Trophoblast cell (in vitro differentiated cells and primary cell): ENCODE data around the gene CCDC17.

Source experiments
- DNase-seq, 2 donors: peaks; one replicate each; pipeline ENCODE4 v3.0.0-alpha.2; 2016
- H2AFZ ChIP-seq: 2 replicates; pipeline ENCODE4 v1.6.1; 2013; ENCODE audit warnings: low read length, moderate library complexity, mild to moderate bottlenecking; ENCODE audit not compliant: insufficient read depth, poor library complexity
- H2AK5ac ChIP-seq: 2 replicates; pipeline ENCODE4 v1.6.1; 2013; ENCODE audit warnings: mild to moderate bottlenecking, low read length
- H2BK120ac ChIP-seq: 2 replicates; pipeline ENCODE4 v1.6.1; 2013; ENCODE audit warnings: low read length, mild to moderate bottlenecking, moderate library complexity; ENCODE audit not compliant: insufficient read depth, poor library complexity
- H2BK12ac ChIP-seq: 2 replicates; pipeline ENCODE4 v1.6.1; 2013; ENCODE audit warnings: mild to moderate bottlenecking, low read length, moderate library complexity
- H2BK5ac ChIP-seq: 2 replicates; pipeline ENCODE4 v1.6.1; 2013; ENCODE audit warnings: low read length, low read depth, moderate library complexity, mild to moderate bottlenecking; ENCODE audit not compliant: poor library complexity
- H3K14ac ChIP-seq: 2 replicates; pipeline ENCODE4 v1.6.1; 2013; ENCODE audit warnings: mild to moderate bottlenecking, low read length
- H3K18ac ChIP-seq: 2 replicates; pipeline ENCODE4 v1.6.1; 2013; ENCODE audit warnings: mild to moderate bottlenecking, low read length
- H3K23ac ChIP-seq: 2 replicates; pipeline ENCODE4 v1.6.1; 2013; ENCODE audit warnings: low read length
- H3K27ac ChIP-seq: 2 replicates; pipeline ENCODE4 v1.5.1; 2013; ENCODE audit warnings: low read depth, mild to moderate bottlenecking, inconsistent platforms, low read length, moderate library complexity
- H3K27me3 ChIP-seq: 2 replicates; pipeline ENCODE4 v1.6.1; 2013; ENCODE audit warnings: inconsistent platforms, mild to moderate bottlenecking, low read length, moderate library complexity; ENCODE audit not compliant: insufficient read depth
- H3K36me3 ChIP-seq, 2 experiments: 1 replicate in 1 of 2; 2 replicates in 1 of 2; pipeline ENCODE4 v1.6.1; 2013; ENCODE audit warnings: low read length in 2 of 2, mild to moderate bottlenecking in 2 of 2, moderate library complexity in 1 of 2; ENCODE audit not compliant: insufficient read depth in 2 of 2, control insufficient read depth in 1 of 2
- H3K4ac ChIP-seq: 2 replicates; pipeline ENCODE4 v1.6.1; 2013; ENCODE audit warnings: low read depth, mild to moderate bottlenecking, low read length, moderate library complexity
- H3K4me1 ChIP-seq, 2 experiments: 1 replicate in 1 of 2; 2 replicates in 1 of 2; pipeline ENCODE4 v1.6.1; 2013; ENCODE audit warnings: low read length in 2 of 2, mild to moderate bottlenecking in 2 of 2, moderate library complexity in 1 of 2; ENCODE audit not compliant: insufficient read depth in 2 of 2, control insufficient read depth in 1 of 2
- H3K4me2 ChIP-seq: 2 replicates; pipeline ENCODE4 v1.6.1; 2013; ENCODE audit warnings: inconsistent platforms, mild to moderate bottlenecking, low read length, moderate library complexity
- H3K4me3 ChIP-seq: 2 replicates; pipeline ENCODE4 v1.5.1; 2013; ENCODE audit warnings: mild to moderate bottlenecking, low read depth, low read length, inconsistent platforms
- H3K79me1 ChIP-seq: one replicate; pipeline ENCODE4 v1.6.1; 2013; ENCODE audit warnings: low read length
- H3K79me2 ChIP-seq: 2 replicates; pipeline ENCODE4 v1.6.1; 2013; ENCODE audit warnings: low read length, mild to moderate bottlenecking; ENCODE audit not compliant: control insufficient read depth, insufficient read depth, poor library complexity
- H3K9ac ChIP-seq: 2 replicates; pipeline ENCODE4 v1.6.1; 2013; ENCODE audit warnings: mild to moderate bottlenecking, low read length
- H3K9me3 ChIP-seq: 2 replicates; pipeline ENCODE4 v1.6.1; 2013; ENCODE audit warnings: low read depth, mild to moderate bottlenecking, control low read depth, inconsistent platforms, low read length; ENCODE audit not compliant: insufficient read depth
- H4K12ac ChIP-seq: 2 replicates; pipeline ENCODE4 v1.6.1; 2013; ENCODE audit warnings: low read depth, mild to moderate bottlenecking, low read length, moderate library complexity
- H4K8ac ChIP-seq: 2 replicates; pipeline ENCODE4 v1.6.1; 2013; ENCODE audit warnings: low read depth, mild to moderate bottlenecking, low read length, moderate library complexity
- H4K91ac ChIP-seq: one replicate; pipeline ENCODE4 v1.6.1; 2013; ENCODE audit warnings: low read depth, mild to moderate bottlenecking, low read length, moderate library complexity
- WGBS: extraction: QIAGEN DNeasy Blood & Tissue Kit; methylation state at CpG from one replicate; pipeline ENCODE4 v1.1.7; 2013; ENCODE audit warnings: missing lambda C conversion rate; ENCODE audit not compliant: insufficient read length, insufficient coverage; ENCODE audit errors: extremely low coverage; 5-methylcytosine and 5-hydroxymethylcytosine counted together

Gene CCDC17

DNA sequence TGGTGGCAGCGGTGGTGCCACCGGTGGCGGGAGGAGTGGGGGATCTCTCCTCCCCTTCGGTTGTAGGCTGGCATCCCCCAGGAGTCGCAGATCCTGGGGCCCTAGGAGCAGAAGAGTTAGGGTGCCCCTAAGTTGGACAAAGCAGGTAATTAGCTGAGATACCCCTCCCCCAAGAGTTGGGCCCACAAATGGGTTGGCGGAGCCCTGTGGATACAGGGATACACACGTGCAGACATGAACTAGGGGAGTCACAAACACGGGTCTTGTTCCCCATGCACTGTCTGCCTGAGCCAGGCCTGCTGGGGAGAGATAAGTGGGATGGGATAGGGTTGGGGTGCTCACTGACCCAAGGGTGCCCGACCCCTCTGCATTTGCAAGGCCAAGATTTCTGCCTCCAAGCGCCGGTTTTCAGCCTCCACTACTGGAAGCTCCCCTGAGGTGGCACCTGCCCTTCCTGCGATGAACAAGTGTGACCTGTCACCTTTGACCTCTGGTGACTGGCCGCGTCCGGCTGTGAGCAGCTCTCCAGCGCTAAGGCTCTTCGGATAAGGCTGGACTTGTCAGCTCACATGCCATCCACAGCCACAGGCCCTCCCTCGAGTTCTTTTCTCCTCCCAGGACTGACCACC, 1.8 kb downstream of the CCDC17 start:
- Histone ChIP-seq H3K79me2 (no peaks in the 10 kb centered on the region), H3K79me1 (no peaks in the 10 kb centered on the region), H3K4me2 (no peak overlapping the region), H2BK12ac (no peak overlapping the region), H3K4me3 (no peak overlapping the region), H4K91ac (no peak overlapping the region), H3K36me3 (peaks cover 44 to 59% of the 10 kb centered on the region in 2 experiments), H4K12ac (no peak overlapping the region), H2BK120ac (no peak overlapping the region), H3K27ac (no peak overlapping the region), H3K27me3 (no peaks in the 10 kb centered on the region), H3K14ac (no peak overlapping the region), H3K23ac (no peak overlapping the region), H4K8ac (no peak overlapping the region), H3K4me1 (no peaks in the 10 kb centered on the region), H3K9ac (no peak overlapping the region), H2BK5ac (no peak overlapping the region), H3K18ac (no peak overlapping the region), H3K4ac (no peak overlapping the region), H3K9me3 (no peaks in the 10 kb centered on the region), H2AFZ (no peak overlapping the region), H2AK5ac (no peak overlapping the region)
- WGBS, result no CpG with 5 or more reads among the region's 18 CpGs
- DNase-seq, result no peak

DNA sequence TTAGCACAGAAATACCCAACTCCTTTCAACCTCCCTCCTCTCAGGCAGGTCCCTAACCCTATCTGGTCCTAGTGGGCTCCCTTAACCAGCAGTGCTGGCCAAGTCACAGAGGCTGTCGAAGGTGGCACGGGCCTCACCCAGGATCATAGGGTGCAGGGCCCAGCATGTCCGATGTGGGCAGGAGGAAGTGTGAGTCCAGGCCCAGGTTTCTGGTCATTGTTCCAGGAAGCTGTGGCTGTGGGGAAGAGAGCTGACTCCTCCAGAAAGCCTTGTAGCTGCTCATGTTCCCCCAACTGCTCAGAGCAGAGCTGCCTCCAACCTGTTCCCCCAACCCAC, 2.4 kb downstream of the CCDC17 start:
- Histone ChIP-seq H4K8ac (no peak overlapping the region), H4K12ac (no peak overlapping the region), H2AK5ac (no peak overlapping the region), H3K9me3 (no peaks in the 10 kb centered on the region), H2BK120ac (no peak overlapping the region), H3K79me1 (no peaks in the 10 kb centered on the region), H3K14ac (no peak overlapping the region), H2BK5ac (no peak overlapping the region), H3K36me3 (peaks cover 47 to 61% of the 10 kb centered on the region in 2 experiments), H4K91ac (no peak overlapping the region), H2BK12ac (no peak overlapping the region), H3K4me1 (no peaks in the 10 kb centered on the region), H3K18ac (no peak overlapping the region), H3K4me2 (no peak overlapping the region), H3K27ac (no peak overlapping the region), H3K79me2 (no peaks in the 10 kb centered on the region), H2AFZ (no peak overlapping the region), H3K4ac (no peak overlapping the region), H3K4me3 (no peak overlapping the region), H3K23ac (no peak overlapping the region), H3K27me3 (no peaks in the 10 kb centered on the region), H3K9ac (no peak overlapping the region)
- no peak for DNase-seq
- WGBS, result no CpG with 5 or more reads among the region's 3 CpGs

DNA sequence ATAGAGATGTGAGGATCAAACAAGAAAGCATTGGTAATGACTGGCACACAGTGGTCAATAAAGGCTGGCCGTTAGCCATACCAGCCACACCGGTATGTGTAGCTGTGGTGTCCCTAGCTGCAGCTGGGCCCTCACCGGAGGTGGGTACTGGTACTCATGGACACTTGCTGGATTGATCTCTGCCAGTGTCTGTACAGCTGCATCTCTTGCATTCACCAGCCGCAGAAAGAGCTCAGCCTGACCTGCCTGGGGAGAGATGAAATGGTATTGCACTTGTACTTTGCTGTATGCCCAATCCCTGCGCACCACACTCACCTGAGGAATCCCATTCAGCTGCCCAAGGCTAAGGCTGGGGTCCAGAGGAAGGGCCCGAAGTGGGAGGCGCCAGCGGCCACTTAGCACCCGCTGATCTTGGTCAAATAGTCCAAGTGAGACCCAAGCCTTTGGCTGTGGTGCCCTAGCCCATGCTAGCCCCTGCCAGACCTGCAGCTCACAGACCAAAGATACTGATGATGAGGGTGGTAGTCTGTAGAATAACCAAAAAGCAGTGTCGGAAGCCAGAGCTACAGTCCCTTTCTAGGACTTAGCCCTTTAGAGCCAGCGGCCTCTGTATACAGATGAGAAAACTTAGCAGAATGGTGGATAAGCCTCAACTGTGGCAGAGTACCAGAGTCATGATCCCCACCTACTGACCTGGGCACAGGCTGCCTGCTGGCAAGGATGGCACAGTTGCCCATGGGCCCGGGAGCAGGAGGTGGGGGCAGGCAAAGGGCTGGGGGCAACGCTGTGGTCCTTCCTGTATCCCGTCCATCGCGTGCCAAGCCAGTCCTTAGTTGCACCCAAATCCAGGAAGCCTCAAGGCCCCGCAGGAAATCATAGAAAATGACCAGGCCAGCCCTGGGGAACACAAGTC, 3.0 kb downstream of the CCDC17 start:
- Histone ChIP-seq H3K79me2 (no peaks in the 10 kb centered on the region), H4K8ac (no peak overlapping the region), H3K4ac (no peak overlapping the region), H3K4me3 (no peak overlapping the region), H2BK5ac (no peak overlapping the region), H3K4me1 (no peaks in the 10 kb centered on the region), H3K36me3 (peaks cover 46 to 64% of the 10 kb centered on the region in 2 experiments), H4K12ac (no peak overlapping the region), H3K79me1 (no peaks in the 10 kb centered on the region), H3K23ac (no peak overlapping the region), H2AK5ac (no peak overlapping the region), H3K18ac (no peak overlapping the region), H2BK120ac (no peak overlapping the region), H3K14ac (no peak overlapping the region), H3K4me2 (no peak overlapping the region), H3K9me3 (no peaks in the 10 kb centered on the region), H2BK12ac (no peak overlapping the region), H3K27ac (no peak overlapping the region), H2AFZ (no peak overlapping the region), H4K91ac (no peak overlapping the region), H3K27me3 (no peaks in the 10 kb centered on the region), H3K9ac (no peak overlapping the region)
- no peak for DNase-seq
- WGBS, result no CpG with 5 or more reads among the region's 17 CpGs

DNA sequence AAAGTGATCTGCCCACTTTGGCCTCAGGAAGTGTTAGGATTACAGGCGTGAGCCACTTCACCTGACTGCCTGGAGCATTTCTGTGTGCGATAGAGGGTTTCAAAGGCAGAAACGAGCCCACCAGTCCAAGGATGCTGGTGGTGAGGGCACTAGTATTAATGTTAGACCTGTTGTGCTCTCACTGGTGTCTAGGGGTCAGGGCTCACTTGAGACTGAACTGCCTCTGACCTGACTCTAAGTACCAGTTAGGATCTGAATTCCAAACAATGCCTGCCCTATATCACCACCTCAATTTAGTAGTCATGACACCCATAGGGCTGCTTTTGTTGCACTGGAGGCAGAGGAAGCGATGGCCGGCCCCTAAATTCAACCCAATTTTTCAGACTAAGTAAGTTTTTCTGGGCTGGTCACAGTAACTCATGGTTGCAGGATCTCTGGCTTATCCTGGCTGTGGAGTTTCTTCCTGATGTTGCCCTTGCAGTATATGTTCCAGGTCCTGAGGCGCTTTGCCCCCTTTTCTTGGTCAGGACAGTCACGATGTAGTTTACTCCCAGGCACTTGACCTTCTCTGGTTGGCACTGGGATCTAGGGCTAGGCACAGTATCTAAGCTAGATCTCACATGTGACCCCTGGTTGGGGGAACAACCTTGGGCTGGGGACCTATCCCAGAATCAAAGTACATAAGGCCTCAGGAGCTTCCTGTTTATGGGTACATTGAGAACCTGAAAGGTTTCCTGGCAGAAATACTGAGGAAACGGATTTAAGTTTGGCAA, 4.5 kb downstream of the CCDC17 start:
- no peaks in the 10 kb centered on the region for H3K79me1 ChIP-seq
- H2BK120ac ChIP-seq, result no peak overlapping the region
- no CpG with 5 or more reads among the region's 8 CpGs for WGBS
- H3K4me2 ChIP-seq, result no peak overlapping the region
- H2BK12ac ChIP-seq, result no peak overlapping the region
- no peak overlapping the region for H3K4me3 ChIP-seq
- no peak overlapping the region for H3K18ac ChIP-seq
- H3K36me3 ChIP-seq, result peaks cover 49 to 72% of the 10 kb centered on the region in 2 experiments
- H2AFZ ChIP-seq, result no peak overlapping the region
- H4K8ac ChIP-seq, result no peak overlapping the region
- H3K23ac ChIP-seq, result no peak overlapping the region
- no peak overlapping the region for H2BK5ac ChIP-seq
- peak in 1 of 2 donors; percentile 7 for DNase-seq
- H3K9ac ChIP-seq, result no peak overlapping the region
- H4K12ac ChIP-seq, result no peak overlapping the region
- no peaks in the 10 kb centered on the region for H3K27me3 ChIP-seq
- H2AK5ac ChIP-seq, result no peak overlapping the region
- H3K4me1 ChIP-seq, result no peaks in the 10 kb centered on the region
- no peak overlapping the region for H4K91ac ChIP-seq
- H3K79me2 ChIP-seq, result no peaks in the 10 kb centered on the region
- no peak overlapping the region for H3K27ac ChIP-seq
- H3K9me3 ChIP-seq, result no peaks in the 10 kb centered on the region
- no peak overlapping the region for H3K14ac ChIP-seq
- no peak overlapping the region for H3K4ac ChIP-seq
